COLO668 (cell line): Measurements from ENCODE around the gene HLX.

ENCODE experiments used
- DNase-seq: peaks from one replicate; lab custom pipeline; 2025; ENCODE audit not compliant: unreplicated experiment; lab: John Stamatoyannopoulos, UW

The HLX gene

GRCh38 chr1:220921498-220921897 lies 42.3 kb downstream of the HLX start:
- DNase-seq = no peak

- no peak for DNase-seq
These were observed 42.9 kb downstream of the HLX start for GRCh38 chr1:220921971-220922635.

GRCh38 chr1:220922951-220923350 lies 43.7 kb downstream of the HLX start:
- DNase-seq = peak; percentile 52

GRCh38 chr1:220924331-220924970 lies 45.2 kb downstream of the HLX start:
- no peak for DNase-seq

- no peak for DNase-seq
These were observed 46.5 kb downstream of the HLX start for GRCh38 chr1:220925707-220926106.

- no peak for DNase-seq
These were observed 46.9 kb downstream of the HLX start for GRCh38 chr1:220926146-220926545.

GRCh38 chr1:220927442-220927841 lies 48.2 kb downstream of the HLX start:
- DNase-seq = peak; percentile 87

- no peak for DNase-seq
These were observed 49.1 kb downstream of the HLX start for GRCh38 chr1:220928320-220928719.

- DNase-seq = peak; percentile 26
These were observed 49.6 kb downstream of the HLX start for GRCh38 chr1:220928725-220929300.

- DNase-seq = no peak
These were observed 50.1 kb downstream of the HLX start for GRCh38 chr1:220929304-220929703.
